ENCODE results near the gene USP25. TPM values are rescaled to one million over a fixed set of nuclear protein-coding genes. Genes with fewer than 3 reads are reported as not detected.
A peak's percentile ranks its signal among the peaks of the same experiment; 100 is the strongest.

The USP25 gene
- total RNA-seq, 1 experiment from 2014 or later: 30.9 TPM

GRCh38 chr21:15797577-15798363 is 68.0 kb downstream of the USP25 start:
- no peak for DNase-seq (ENCODE audit: extremely low read depth, low read depth)

DNA sequence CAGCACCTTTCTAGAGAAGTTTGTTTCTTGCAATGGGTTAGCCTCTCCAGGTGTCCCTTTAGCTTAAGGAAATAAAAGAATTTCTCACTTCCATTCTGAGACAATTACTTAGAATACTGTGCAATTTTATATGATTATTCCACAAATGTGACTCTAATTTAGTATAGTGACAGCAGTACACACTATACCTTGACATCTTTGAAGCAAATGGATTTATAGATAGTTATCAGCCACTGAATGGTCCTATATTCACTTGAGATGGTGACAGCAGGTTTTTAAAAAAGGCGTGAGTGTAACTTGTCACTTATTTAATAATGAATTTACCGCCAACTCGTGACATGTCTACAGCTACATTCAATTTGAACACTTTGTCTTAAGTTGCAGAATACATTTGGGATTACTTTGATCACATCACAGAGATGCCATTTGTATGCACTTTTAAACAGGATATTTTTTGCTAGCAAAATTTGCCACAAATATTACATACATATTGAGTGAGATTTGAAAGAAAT is 71.6 kb downstream of the USP25 start:
- DNase-seq (ENCODE audit: extremely low read depth, low read depth): no peak

DNA sequence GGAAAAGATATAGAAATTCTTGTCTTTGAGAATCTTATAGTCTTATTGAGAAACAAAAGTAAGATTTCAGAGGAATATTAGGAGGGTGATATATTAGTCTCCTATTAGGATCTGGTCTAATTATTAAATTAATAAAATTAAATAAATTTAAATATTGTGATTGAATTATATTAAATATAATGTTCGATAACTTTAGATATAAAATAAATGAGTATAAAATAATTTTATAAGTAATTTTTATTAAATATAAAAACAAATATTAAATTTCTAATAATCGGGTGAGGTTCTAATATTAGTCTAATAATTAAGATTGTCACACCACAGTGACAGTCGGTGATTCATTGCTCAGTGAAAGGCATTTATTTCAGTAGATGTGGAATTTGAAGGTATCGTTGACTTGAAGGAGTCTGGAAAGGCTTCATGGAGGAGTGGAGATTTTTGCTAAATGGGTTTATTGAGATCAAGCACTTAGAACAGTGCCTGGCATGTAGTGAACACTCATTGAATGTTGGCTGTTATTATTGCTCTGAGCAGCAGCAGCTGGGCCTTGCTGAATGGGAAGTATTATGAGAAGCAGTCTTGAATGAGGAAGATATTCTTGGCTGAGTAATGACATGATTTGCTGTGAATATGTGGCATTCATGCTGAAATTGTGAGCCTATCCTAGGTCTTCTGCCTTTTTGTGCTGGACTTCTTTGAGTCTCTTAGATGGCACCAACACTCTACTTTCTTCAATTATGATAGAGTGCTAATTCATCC is 74.6 kb downstream of the USP25 start:
- DNase-seq (ENCODE audit: extremely low read depth, low read depth): no peak

DNA sequence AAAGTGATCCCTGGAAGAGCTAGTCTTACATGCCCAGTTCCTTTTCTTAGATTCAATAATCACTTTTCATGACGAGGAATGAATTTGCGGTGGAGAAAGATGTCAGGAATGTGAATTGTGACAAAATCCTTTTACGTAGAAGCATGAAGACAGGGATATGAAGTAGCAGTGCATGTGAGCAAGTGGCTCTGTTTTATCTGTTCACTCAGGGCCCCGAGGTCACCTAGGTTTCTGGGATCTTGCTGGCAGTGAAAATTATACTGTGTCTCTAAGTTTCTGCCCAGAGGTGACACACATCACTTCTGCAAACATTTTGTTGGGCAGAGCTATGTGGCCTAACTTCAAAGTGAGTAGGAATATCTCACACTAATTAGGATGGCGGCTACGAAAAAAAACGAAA is 79.3 kb downstream of the USP25 start:
- DNase-seq (ENCODE audit: extremely low read depth, low read depth): peak; percentile 46

GRCh38 chr21:15809818-15810217 is 80.0 kb downstream of the USP25 start:
- DNase-seq (ENCODE audit: extremely low read depth, low read depth): peak; percentile 38

DNA sequence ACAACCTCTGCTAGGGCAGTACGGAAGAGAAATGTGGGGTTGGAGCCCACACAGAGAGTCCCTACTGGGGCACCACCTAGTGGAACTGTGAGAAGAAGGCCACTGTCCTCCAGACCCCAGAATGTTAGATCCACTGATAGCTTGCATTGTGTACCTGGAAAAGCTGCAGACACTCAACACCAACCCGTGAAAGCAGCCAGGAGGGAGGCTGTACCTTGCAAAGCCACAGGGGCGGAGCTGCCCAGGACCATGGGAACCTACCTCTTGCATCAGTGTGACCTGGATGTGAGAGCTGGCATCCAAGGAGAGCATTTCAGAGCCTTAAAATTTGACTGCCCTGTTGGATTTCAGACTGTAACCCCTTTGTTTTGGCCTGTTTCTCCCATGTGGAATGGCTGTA is 85.5 kb downstream of the USP25 start:
- DNase-seq (ENCODE audit: extremely low read depth, low read depth): no peak

DNA sequence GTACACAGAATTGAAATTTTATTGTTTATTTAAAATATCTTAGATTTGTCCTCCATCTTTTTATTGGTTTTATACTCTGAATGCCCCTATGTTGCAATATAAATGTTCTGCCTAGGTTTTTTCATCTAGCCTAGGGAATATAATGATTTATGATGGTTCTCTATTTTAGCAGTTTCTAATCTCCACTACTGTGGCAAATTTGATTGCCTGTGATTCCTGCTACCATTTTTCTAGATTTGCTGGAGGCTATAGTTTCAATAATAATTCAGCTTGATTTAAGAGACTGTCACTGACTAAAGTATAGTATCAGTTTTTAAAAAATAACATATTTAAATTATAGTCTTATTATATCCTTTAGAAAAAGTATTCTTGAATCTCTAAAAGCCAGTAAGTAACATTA is 90.5 kb downstream of the USP25 start:
- no peak for DNase-seq (ENCODE audit: extremely low read depth, low read depth)

DNA sequence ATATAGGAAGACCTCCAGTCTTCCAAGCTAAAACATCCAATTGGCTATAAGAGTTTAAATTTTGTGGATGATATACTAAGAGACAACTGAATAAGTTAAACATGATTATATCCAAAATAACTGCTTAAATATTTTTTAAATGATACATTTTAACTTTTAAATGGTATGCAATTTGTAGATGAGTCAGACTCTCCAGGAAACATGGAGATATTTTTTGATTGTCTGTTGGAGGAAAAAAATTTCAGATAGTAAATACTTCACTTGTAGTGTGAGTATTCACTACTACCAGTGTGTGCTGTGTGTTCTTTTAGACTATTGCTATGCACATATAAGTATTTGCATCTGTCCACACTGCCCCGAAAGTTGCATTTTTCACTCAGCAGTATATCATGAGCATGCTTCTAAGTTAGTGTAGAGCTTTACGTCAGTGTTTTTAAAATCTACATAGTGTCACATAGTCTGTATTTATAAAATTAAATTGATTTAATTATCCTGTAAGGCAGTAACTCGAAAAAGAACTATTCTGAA is 91.1 kb downstream of the USP25 start:
- no peak for DNase-seq (ENCODE audit: extremely low read depth, low read depth)

- no peak for DNase-seq (ENCODE audit: extremely low read depth, low read depth)
Measured at GRCh38 chr21:15823486-15824150, 93.8 kb downstream of the USP25 start.

DNA sequence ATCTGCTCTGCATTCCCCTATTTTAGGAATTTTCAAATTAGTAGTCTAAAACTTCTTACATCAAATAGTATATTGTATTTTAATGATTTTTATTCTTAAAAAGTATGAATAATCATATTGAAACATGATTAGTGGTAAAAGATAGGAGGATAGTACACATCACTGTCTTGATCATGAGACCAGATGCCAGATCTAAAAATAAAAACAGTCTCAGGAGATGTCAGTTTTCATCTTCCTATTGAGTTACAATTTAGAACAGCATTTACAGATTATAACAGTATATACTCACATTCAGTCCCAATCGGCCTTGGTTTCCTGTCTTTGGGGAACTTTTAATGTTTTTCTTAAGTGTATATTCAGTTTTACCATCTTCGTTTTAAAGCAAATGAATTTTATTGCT is 95.9 kb downstream of the USP25 start:
- DNase-seq (ENCODE audit: extremely low read depth, low read depth): no peak

DNA sequence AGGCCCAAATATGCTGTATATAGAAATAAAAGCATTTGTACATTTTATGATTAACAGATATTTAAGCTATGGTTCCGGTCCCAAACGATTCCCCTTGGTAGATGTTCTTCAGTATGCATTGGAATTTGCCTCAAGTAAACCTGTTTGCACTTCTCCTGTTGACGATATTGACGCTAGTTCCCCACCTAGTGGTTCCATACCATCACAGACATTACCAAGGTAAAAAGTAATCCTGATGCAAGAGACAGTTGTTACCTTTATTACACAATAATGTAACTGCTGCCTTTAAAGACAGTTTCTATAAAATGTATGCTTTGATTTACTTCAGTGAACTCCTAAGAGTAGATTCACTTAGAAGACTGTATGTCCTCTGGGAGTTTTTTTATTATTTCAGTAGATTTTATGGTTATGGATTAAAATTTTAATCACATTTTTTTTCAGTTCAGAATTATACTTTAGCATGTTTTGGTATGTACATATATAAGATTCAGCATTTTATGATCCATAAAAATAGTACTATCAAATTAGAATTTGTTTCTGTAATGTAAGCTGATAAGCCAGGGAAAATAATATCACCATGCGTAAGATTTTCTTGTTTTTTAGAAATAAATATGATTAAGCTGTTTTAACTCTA is 96.5 kb downstream of the USP25 start:
- DNase-seq (ENCODE audit: extremely low read depth, low read depth): peak; percentile 53

DNA sequence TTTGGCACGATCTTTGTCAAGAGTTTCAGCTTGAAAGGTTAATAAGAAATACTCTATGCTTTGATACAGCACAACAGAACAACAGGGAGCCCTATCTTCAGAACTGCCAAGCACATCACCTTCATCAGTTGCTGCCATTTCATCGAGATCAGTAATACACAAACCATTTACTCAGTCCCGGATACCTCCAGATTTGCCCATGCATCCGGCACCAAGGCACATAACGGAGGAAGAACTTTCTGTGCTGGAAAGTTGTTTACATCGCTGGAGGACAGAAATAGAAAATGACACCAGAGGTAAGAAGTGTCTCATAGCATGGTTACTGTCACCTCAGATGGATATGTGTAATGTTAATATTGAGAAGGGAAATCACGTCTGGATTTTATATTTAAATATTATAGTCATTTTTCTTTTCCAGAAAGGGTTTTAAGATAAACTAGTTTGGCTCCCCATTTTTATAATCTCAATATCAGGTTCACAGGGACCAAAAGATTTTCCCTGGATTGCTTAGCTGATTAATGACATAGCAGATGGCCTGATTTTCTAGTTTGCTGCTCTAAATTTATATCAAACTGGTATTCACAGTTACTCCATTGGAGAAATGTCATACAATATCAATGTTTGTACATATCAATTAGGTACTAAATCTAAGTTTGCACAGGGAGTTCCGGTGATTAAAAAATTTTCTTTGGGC is 97.3 kb downstream of the USP25 start:
- no peak for DNase-seq (ENCODE audit: extremely low read depth, low read depth)

GRCh38 chr21:15831497-15831896 is 101.7 kb downstream of the USP25 start:
- DNase-seq (ENCODE audit: extremely low read depth, low read depth): no peak

- DNase-seq (ENCODE audit: extremely low read depth, low read depth): no peak
Measured at GRCh38 chr21:15837645-15838044, 107.9 kb downstream of the USP25 start.

- DNase-seq (ENCODE audit: extremely low read depth, low read depth): no peak
Measured at GRCh38 chr21:15839026-15839425, 109.2 kb downstream of the USP25 start.

DNA sequence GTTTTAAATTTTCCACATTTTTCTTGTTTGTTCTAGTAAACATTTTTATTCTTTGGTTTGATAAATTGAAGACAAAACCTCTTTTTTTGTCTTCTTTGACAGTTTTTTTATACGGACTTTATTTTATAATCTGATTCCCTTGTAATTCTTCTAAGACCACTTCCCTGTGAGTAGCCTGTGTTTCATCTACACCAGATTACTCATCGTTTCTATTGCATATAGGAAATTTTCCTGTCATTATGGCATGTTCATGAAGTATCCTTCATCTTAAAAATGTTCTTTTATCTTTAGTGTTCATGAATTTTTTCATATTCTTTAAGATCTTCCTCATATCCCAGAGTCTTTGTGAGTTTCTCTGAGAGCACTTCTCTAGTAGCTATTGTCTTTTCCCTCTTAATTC is 109.8 kb downstream of the USP25 start:
- no peak for DNase-seq (ENCODE audit: extremely low read depth, low read depth)

- no peak for DNase-seq (ENCODE audit: extremely low read depth, low read depth)
Measured at GRCh38 chr21:15840406-15840805, 110.6 kb downstream of the USP25 start.

- no peak for DNase-seq (ENCODE audit: extremely low read depth, low read depth)
Measured at GRCh38 chr21:15841856-15842564, 112.2 kb downstream of the USP25 start.

DNA sequence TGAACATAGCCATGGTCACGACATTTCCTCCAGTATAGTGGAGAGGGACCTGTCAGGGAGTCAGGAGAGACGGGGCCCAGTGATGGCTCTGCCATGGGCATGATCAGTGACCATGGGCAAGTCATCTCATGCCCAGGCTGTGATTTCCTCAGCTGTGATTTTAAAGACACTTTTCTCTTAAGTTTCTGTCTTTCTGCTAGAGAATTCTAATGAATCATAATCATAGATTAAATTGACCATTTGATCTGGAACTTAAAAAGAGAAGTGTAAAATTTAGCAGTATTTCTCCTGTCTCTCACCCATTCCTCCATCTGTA is 112.7 kb downstream of the USP25 start:
- DNase-seq (ENCODE audit: extremely low read depth, low read depth): no peak

DNA sequence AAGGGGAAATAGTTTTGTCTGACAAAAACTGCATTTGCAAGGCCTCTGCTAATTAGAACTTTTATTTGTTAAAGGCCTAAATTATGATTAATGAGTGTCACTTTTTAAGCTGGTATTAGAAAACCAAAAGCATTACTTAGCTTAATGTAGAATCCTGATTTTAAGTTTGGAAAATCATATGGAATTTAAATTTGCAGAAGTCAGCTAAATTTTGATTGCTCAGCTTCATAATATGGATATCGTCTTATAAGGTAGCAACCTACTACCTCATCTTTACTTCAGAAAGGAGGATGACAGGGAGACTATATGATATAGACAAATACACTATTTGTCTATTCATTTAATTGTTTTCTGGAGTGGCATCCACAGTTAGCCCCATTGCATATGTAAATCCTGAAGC is 114.0 kb downstream of the USP25 start:
- DNase-seq (ENCODE audit: extremely low read depth, low read depth): no peak
